HEK293T (cell line): ENCODE data around the gene EXD3.

Experiments
- ARNT ChIP-seq: fragments of 450-650 bp; IDR thresholded peaks from 2 replicates; pipeline ENCODE4 v1.6.1; 2017; ENCODE audit warnings: mild to moderate bottlenecking
- BHLHE40 ChIP-seq: fragments of 450-650 bp; IDR thresholded peaks from 2 replicates; pipeline ENCODE4 v1.6.1; 2016; ENCODE audit warnings: mild to moderate bottlenecking, moderate library complexity, borderline replicate concordance
- ELF4 ChIP-seq: fragments of 450-650 bp; IDR thresholded peaks from 2 replicates; pipeline ENCODE4 v1.6.1; 2017; ENCODE audit warnings: antibody characterized with exemption
- FOXK2 ChIP-seq: fragments of 450-650 bp; IDR thresholded peaks from 2 replicates; pipeline ENCODE4 v1.6.1; 2016; ENCODE audit warnings: mild to moderate bottlenecking
- NFRKB ChIP-seq: fragments of 450-650 bp; IDR thresholded peaks from 2 replicates; pipeline ENCODE4 v1.6.1; 2016; ENCODE audit warnings: mild to moderate bottlenecking, moderate library complexity
- PKNOX1 ChIP-seq: fragments of 450-650 bp; IDR thresholded peaks from 2 replicates; pipeline ENCODE4 v1.6.1; 2016
- ZNF384 ChIP-seq: fragments of 450-650 bp; IDR thresholded peaks from 2 replicates; pipeline ENCODE4 v1.6.1; 2016

GRCh38 chr9:137268538-137269201 lies 154.3 kb downstream of the EXD3 start:
- TF ChIP-seq NFRKB (no peak), ARNT (no peak), ZNF384 (no peak), FOXK2 (no peak), BHLHE40 (no peak), ELF4 (no peak), PKNOX1 (no peak)
